ENCODE results near the gene GNLY.
"Not testable (repeated sequence)": the region's sequence is repeated elsewhere in the genome, so short reads cannot be mapped to it uniquely, and the experiment has no call there.

Gene GNLY

GRCh38 chr2:85669549-85669948 is 24.6 kb upstream of the GNLY start:
- no peak overlapping the region for H3K4me3 ChIP-seq (ENCODE audit: low read length)
- TF ChIP-seq ZNF274 (IDR thresholded peaks at IDR 0.05; ENCODE audit: low read depth, low read length) = no peak

- not testable (repeated sequence) for H3K4me3 ChIP-seq (ENCODE audit: low read length)
Observed at GRCh38 chr2:85670416-85670815, 23.7 kb upstream of the GNLY start.

DNA sequence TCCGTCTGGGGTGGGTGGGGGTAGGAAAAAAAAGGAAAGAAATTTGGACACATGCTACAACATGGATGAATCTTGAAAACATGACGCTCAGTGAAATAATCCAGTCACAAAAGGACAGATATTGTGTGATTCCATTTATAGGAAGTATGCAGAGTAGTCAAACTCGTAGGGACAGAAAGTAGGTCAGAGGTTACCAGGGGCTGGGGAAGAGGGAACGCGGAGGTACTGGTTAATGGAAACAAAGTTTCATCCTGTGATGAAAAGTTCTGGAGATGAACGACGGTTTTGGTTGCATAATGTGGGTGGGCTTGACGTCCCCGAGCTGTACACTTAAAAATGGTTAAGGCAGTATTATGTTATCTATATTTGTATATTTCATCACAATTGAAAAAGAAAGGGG is 21.7 kb upstream of the GNLY start:
- no peak overlapping the region for H3K4me3 ChIP-seq (ENCODE audit: low read length)
- no peak for TF ChIP-seq ZNF274 (IDR thresholded peaks at IDR 0.05; ENCODE audit: low read depth, low read length)

- TF ChIP-seq ZNF274 (IDR thresholded peaks at IDR 0.05; ENCODE audit: low read depth, low read length) = no peak
- H3K4me3 ChIP-seq (ENCODE audit: low read length) = no peak overlapping the region
Observed at GRCh38 chr2:85673716-85674375, 20.3 kb upstream of the GNLY start.

GRCh38 chr2:85674417-85674816 is 19.7 kb upstream of the GNLY start:
- H3K4me3 ChIP-seq (ENCODE audit: low read length) = no peak overlapping the region
- TF ChIP-seq ZNF274 (IDR thresholded peaks at IDR 0.05; ENCODE audit: low read depth, low read length) = no peak

DNA sequence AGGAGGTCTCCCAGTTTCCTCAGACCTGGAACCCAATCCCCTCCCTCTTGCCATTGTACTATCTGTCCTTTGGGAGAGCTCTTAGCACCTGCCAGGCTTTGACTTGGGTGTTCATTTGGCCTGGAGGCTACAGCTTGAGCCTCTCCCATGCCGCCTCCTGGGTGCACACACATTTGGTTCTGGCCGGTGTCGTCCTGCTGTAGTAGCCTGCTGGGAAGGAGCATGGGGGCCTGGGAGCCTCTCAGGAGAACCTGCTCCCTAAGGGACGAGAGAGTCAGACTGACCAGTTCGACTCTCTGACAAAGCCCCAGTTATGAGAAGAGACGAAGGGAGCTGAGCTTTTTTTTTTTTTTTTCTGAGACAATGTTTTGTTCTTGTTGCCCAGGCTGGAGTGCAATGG is 18.7 kb upstream of the GNLY start:
- H3K4me3 ChIP-seq (ENCODE audit: low read length) = no peak overlapping the region
- no peak for TF ChIP-seq ZNF274 (IDR thresholded peaks at IDR 0.05; ENCODE audit: low read depth, low read length)

DNA sequence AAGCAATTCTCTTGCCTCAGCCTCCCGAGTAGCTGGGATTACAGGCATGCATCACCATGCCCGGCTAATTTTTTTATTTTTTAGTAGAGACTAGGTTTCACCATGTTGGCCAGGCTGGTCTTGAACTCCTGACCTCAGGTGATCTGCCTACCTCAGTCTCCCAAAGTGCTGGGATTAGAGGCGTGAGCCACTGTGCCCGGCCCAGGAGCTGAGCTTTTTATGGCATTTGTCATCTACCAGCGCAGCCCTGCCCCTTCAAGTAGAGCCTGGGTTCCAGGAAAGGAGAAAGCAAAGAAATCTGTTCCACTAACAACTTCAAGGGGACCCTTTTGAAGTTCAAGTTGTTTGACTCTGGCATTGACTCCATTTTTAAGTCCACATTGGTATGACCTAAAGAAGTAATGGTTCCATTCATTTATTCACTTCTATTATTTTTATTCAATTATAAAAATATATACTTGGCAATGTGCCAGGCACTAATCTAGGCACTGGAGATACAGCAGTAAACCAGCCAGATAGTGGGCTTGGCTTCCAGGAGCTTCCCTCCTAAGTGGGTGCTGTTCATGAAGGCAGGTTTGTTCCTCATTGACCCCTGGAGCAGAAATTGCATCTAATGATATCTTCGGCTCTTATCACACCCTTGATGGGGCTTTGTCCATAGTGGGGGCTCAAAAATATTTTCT is 18.2 kb upstream of the GNLY start:
- H3K4me3 ChIP-seq (ENCODE audit: low read length) = no peak overlapping the region

GRCh38 chr2:85678377-85678776 is 15.8 kb upstream of the GNLY start:
- H3K4me3 ChIP-seq (ENCODE audit: low read length) = no peak overlapping the region
- TF ChIP-seq ZNF274 (IDR thresholded peaks at IDR 0.05; ENCODE audit: low read depth, low read length) = no peak

More for the DNA sequence above, 18.2 kb upstream of the GNLY start:
- no peak for TF ChIP-seq ZNF274 (IDR thresholded peaks at IDR 0.05; ENCODE audit: low read depth, low read length)

DNA sequence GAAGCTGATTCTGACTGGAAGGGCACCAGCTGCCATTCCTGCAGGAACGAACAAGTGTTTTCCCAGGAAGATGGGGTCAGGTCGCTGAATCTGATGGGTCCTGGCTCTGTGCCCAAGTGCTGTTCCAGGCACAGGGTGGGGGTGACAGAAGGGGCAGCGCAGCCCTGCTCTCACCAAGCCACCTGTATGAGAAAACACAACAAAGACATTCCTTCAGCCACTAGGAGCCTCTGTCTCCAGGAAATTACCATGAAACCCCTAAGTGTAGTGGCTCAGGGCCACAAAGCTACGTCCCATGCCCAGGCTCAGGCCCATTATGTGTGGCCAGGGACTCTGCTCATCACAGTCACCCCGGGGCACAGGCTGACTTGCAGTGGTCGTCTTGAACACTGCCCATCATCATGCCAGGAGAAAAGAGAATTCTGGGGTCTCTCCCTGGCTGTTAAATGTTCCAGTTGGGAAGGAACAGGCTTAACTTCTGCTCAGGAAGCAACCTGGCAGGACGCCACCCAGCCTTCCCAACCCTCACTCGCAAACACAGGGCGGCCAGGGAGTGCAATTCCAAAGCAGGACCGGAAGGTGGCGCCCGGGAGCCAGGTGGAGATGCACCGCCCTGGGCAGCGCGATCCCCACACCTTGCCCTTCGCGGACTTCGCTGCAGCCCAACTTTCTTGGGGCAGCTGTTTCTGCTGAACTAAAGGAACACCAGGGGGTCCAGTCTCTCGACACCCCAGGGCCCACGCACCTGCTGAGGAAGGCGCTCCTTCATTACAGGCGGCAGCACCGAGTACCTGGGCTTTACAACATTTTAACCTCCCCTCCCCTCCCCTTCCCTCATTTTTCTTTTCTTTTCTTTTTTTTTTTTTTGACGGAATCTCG is 15.1 kb upstream of the GNLY start:
- no peak overlapping the region for H3K4me3 ChIP-seq (ENCODE audit: low read length)
- no peak for TF ChIP-seq ZNF274 (IDR thresholded peaks at IDR 0.05; ENCODE audit: low read depth, low read length)

- TF ChIP-seq ZNF274 (IDR thresholded peaks at IDR 0.05; ENCODE audit: low read depth, low read length) = no peak
- H3K4me3 ChIP-seq (ENCODE audit: low read length) = no peak overlapping the region
Observed at GRCh38 chr2:85680707-85681371, 13.3 kb upstream of the GNLY start.

DNA sequence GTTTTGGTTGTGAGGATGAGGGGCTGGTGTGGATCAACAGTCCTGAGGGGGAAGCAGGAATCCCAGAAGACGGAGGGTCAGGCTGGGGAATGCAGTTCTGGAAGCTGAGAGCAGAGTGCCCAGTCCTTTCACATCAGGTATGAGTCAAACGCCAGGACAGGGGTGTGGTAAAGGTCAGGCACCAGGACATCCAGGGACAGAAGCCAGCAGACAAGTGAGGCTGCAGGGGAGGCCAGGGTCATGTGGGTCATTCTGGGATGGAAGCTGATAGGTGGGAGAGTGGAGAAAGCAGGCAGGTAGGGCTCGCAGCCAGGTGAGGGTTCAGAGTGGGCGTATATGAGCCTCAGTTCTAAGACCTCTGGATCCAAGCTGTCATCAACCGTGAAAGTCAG is 12.8 kb upstream of the GNLY start:
- no peak for TF ChIP-seq ZNF274 (IDR thresholded peaks at IDR 0.05; ENCODE audit: low read depth, low read length)

DNA sequence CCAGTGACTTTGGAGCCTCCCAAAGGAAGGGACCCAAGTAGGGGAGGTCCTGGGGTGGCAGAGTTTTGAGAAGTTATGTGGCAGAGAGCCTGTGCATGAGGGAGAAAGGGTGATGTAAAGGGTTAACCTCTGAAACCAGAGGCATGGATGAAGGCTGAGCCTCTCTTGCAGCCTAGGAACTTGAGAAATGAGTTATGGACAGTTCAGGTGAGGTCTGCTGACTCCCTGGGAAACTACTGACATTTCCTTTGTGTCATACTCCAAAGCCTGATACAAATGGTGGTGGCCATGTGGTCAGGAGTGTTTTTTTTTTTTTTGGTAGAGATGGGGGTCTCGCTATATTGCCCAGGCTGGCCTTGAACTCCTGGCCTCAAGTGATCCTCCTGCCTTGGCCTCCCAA is 12.4 kb upstream of the GNLY start:
- no peak for TF ChIP-seq ZNF274 (IDR thresholded peaks at IDR 0.05; ENCODE audit: low read depth, low read length)
- no peak overlapping the region for H3K4me3 ChIP-seq (ENCODE audit: low read length)

More for the DNA sequence above, 12.8 kb upstream of the GNLY start:
- no peak overlapping the region for H3K4me3 ChIP-seq (ENCODE audit: low read length)

DNA sequence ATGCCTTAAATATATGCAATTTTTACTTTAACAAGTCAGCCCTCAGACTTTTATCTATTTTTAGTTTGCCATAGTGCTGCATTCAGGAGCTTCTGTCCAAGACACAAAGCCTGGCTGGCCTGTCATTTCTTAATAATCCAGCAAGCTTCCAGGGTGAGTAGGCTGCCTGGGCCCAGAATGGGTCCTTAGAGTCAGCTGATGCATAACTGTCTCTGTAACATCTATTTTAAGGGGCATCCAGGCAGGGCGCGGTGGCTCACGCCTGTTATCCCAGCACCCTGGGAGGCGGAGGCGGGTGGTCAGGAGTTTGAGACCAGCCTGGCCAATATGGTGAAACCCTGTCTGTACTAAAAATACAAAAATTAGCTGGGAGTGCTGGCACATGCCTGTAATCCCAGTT is 11.8 kb upstream of the GNLY start:
- no peak overlapping the region for H3K4me3 ChIP-seq (ENCODE audit: low read length)
- TF ChIP-seq ZNF274 (IDR thresholded peaks at IDR 0.05; ENCODE audit: low read depth, low read length) = no peak

DNA sequence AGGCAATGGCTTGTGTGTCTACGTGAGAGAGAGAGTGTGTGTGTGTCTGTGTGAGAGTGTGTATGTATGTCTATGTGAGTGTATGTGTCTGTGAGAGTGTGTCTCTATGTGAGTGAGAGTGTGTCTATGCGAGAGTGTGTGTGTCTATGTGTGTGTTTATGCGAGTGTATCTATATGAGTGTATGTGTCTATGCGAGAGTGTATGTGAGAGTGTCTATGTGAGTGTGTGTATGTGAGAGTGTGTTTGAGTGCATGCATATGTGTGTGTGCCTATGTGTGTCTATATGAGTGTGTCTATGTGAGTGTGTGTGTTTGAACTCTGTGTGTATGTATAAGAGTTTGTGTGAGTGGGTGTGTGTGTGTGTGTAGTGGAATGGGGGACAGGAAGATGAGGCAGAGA is 9.8 kb upstream of the GNLY start:
- no peak for TF ChIP-seq ZNF274 (IDR thresholded peaks at IDR 0.05; ENCODE audit: low read depth, low read length)
- H3K4me3 ChIP-seq (ENCODE audit: low read length) = no peak overlapping the region

All from GM08714 (cell line).